ENCODE results near the gene YPEL1.
"Not testable (repeated sequence)": the region's sequence is repeated elsewhere in the genome, so short reads cannot be mapped to it uniquely, and the experiment has no call there.

YPEL1 gene

DNA sequence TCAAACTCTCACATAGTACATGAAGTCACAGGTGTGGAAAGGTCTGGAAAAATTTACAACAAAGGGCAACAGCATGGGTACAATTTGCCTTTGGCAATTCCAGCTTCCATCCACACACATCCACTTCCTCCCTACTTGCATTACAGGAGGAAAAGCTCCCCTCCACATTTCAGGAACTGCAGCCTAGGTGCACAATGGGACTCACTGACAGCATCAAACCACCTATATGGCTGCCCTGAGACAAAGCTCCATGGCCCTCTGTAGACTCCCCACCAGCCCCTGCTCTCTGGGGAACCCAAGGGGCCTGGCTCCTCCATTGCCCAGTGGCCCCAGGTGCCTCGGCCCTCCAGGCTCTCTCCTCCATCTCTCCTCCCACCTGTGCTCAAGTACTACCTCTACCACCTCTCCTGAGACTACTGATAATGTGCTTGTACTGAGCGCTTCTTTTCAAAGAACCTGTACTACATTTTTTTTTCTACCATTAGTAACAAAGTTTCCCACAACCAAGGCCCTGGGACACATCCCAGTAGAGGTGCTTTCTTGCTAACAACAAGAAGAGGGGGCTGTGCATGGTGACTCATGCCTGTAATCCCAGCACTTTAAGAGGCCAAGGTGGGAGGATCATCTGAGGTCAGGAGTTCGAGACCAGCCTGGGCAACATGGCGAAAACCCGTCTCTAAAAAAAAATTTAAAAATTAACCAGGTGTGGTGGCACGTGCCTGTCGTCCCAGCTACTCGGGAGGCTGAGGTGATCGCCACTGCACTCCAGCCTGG is 4.9 kb downstream of the YPEL1 start:
- DNase-seq (ENCODE audit: low read depth) = no peak
- TF ChIP-seq, protein P1, sequence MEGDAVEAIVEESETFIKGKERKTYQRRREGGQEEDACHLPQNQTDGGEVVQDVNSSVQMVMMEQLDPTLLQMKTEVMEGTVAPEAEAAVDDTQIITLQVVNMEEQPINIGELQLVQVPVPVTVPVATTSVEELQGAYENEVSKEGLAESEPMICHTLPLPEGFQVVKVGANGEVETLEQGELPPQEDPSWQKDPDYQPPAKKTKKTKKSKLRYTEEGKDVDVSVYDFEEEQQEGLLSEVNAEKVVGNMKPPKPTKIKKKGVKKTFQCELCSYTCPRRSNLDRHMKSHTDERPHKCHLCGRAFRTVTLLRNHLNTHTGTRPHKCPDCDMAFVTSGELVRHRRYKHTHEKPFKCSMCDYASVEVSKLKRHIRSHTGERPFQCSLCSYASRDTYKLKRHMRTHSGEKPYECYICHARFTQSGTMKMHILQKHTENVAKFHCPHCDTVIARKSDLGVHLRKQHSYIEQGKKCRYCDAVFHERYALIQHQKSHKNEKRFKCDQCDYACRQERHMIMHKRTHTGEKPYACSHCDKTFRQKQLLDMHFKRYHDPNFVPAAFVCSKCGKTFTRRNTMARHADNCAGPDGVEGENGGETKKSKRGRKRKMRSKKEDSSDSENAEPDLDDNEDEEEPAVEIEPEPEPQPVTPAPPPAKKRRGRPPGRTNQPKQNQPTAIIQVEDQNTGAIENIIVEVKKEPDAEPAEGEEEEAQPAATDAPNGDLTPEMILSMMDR (conservative IDR thresholded peaks at IDR 0.05; ENCODE audit: low read depth, low read length) = no peak
- no peak overlapping the region for H3K4me3 ChIP-seq (ENCODE audit: low read depth, low read length)

DNA sequence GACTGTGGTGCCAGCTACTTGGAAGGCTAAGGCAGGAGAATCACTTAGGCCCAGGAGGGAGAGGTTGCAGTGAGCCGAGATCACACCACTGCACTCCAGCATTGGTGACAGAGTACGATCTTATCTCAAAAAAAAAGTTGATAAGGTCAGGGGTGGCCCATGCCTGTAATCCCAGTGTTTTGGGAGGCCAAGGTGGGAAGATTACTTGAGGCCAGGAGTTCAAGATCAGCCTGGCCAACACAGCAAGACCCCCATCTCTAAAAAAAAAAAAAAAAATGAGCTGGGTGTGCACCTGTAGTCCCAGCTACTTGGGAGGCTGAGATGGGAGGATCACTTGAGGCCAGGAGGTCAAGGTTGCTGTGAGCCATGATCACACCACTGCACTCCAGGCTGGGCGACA is 6.4 kb downstream of the YPEL1 start:
- DNase-seq (ENCODE audit: low read depth); H3K4me3 ChIP-seq (ENCODE audit: low read depth, low read length): not testable (repeated sequence)

DNA sequence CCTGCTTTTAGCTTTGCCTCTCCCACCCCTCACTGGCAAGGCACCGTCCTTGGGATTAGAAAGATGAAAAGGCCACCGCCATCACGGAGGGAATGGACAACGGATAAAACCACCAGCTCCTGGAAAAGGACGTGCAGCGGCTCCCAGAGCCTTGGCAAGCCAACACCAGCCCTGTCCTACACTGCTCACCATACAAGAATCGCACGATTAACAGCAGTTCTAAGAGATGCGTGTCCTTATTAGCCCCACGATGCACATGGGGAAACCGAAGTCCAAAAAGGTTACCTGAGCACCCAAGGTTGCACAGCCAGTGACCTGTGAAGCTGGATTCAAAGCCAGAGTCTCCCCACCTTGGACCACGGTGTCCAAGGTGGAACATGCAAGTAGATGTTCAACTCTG is 7.3 kb downstream of the YPEL1 start:
- TF ChIP-seq, protein P1 (conservative IDR thresholded peaks at IDR 0.05; ENCODE audit: low read depth, low read length) = no peak
- DNase-seq (ENCODE audit: low read depth) = no peak
- H3K4me3 ChIP-seq (ENCODE audit: low read depth, low read length) = no peak overlapping the region

DNA sequence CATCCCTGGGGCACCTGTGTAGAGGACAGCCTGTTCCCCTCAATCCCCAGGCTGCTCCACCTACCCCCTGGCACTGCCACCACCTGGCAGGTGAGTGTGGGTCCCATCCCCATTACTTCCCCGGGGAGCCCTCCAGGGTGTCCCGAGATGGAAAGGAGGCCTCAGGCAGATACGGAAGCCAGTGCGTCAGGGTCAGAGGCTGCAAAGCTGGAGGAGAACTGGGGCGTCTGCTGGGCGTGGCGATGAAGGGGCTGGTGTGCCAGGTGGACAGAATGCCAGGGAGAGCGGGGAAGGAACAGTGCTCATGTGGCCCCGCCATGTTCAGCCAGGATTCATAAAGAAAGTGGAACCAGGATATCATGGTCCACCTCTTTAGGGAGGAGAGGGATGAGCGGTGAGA is 7.8 kb downstream of the YPEL1 start:
- no peak for DNase-seq (ENCODE audit: low read depth)
- TF ChIP-seq, protein P1 (conservative IDR thresholded peaks at IDR 0.05; ENCODE audit: low read depth, low read length) = no peak
- no peak overlapping the region for H3K4me3 ChIP-seq (ENCODE audit: low read depth, low read length)

DNA sequence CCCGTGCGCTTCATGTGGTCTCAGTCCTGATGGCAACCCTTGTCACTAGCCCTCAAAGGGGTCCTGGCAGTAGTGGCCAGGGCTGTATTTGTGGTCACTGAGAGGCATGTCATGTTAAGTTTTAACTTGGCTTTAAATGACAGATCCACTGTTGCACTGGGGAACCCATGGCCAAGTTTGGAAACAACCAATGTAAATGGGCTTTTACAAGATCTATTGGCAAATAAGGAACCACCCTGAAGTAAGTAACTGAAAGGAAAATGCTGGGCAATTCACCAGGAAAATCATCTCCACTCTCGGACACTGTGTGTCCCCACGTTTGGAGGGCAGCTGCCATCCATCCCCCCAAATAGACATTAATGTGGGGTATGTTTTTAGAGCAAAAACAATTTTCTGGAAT is 8.4 kb downstream of the YPEL1 start:
- no peak overlapping the region for H3K4me3 ChIP-seq (ENCODE audit: low read depth, low read length)
- DNase-seq (ENCODE audit: low read depth) = no peak
- TF ChIP-seq, protein P1 (conservative IDR thresholded peaks at IDR 0.05; ENCODE audit: low read depth, low read length) = no peak

DNA sequence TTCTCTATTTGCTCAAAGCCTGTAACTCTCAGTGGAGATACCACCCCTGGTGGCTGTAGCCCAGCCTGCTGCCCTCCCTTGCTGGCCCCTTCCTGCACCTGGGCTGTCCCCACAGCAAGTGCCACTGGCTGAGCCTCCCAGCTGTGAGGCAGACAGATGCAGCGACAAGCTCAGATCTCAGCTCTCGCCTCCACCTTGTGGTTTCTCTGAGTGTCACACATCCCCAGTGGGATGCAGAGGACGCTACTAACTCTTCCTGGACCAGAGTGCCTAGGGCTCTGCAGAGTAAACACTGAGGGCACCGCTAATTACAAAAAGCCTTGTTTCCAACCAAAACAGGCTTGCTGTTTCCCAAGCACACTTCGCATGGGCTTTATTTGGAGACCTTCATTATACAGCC is 8.9 kb downstream of the YPEL1 start:
- TF ChIP-seq, protein P1 (conservative IDR thresholded peaks at IDR 0.05; ENCODE audit: low read depth, low read length) = peak; percentile 53
- peak; percentile 32 for DNase-seq (ENCODE audit: low read depth)
- H3K4me3 ChIP-seq (ENCODE audit: low read depth, low read length) = no peak overlapping the region

DNA sequence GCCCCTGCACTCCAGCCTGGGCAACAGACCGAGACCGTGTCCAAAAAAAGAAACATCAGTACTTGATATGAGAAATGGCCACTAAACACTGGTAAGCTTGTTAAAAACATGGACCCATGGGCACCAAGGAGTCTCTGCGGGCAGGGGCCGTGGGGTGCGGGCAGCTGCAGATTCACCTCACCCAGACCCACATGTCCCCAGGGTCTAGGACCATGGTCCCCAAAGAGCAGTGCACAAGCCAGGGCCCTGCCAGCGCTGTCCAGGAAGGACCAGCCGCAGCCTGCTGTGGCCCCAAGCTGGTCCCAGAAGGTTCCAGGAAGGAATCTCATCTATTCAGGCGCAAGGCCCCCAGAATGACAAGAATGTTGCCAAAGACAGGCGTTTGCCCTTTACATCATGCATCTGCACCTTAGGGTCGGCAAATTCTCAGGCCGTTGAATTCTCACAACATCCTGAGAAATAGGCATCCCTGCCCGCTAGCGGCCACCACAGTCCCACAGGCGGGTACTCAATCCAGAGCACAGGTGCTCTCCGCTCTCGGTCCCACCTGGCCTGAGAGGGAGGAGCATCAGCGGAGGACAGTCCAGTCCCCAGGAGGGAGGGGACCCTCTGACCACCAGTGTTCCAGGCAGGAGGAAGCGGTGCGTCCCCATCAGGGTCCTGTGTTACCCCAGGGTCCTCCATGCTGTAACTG is 9.5 kb downstream of the YPEL1 start:
- TF ChIP-seq, protein P1 (conservative IDR thresholded peaks at IDR 0.05; ENCODE audit: low read depth, low read length) = no peak
- DNase-seq (ENCODE audit: low read depth) = no peak
- no peak overlapping the region for H3K4me3 ChIP-seq (ENCODE audit: low read depth, low read length)

DNA sequence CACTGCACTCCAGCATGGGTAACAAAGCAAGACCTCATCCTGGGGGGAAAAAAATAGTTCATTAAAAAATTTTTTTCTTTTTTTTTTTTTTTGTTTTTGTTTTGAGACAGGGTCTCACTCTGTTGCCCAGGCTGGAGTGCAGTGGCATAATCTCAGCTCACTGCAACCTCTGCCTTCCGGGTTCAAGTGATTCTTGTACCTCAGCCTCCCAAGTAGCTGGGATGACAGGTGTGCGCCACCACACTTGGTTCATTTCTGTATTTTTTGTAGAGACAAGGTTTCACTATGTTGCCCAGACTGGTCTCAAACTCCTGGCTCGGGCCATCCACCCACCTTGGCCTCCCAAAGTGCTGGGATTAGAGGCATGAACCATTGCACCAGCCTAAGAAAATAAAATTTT is 11.1 kb downstream of the YPEL1 start:
- not testable (repeated sequence) for H3K4me3 ChIP-seq (ENCODE audit: low read depth, low read length); DNase-seq (ENCODE audit: low read depth)

DNA sequence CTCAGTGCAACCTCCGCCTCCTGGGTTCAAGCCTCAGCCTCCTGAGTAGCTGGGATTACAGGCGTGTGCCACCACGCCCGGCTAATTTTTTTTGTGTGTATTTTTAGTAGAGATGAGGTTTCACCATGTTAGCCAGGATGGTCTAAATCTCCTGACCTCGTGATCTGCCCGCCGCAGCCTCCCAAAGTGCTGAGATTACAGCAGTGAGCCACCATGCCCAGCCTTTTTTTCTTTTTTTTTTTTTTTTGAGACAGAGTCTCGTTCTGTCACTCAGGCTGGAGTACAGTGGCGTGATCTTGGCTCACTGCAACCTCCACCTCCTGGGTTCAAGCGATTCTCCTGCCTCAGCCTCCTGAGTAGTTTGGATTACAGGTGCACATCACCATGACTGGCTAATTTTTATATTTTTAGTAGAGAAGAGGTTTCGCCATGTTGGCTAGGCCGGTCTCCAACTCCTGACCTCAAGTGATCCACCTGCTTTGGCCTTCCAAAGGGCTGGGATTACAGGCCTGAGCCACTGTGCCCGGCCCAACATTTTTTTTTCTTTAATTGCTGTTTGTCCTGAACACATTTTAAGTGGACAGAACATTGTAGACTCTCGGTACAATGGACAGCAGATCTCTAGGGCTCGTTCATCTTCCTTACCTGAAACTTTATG is 14.3 kb downstream of the YPEL1 start:
- DNase-seq (ENCODE audit: low read depth); H3K4me3 ChIP-seq (ENCODE audit: low read depth, low read length): not testable (repeated sequence)

DNA sequence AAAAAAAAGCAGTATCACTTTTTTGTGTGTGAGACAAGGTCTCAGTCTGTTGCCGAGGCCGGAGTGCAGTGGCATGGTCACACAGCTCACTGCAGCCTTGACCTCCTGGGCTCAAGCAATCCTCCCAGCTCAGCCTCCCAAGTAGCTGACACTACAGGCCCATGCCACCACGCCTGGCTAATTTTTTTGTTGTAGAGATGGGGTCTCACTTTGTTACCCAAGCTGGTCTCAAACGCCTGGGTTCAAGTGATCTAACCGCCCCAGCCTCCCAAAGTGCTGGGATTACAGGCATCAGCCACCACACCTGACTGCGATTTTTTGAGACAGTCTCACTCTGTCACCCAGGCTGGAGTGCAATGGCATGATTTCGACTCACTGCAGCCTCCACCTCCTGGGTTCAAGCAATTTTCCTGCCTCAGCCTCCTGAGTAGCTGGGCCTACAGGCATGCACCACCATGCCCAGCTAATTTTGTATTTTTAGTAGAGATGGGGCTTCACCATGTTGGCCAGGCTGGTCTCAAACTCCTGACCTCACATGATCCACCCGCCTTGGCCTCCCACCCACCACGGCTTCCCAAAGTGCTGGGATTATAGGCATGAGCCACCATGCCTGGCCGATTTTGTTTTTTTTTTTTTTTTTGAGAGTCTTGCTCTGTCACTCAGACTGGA is 15.3 kb downstream of the YPEL1 start:
- H3K4me3 ChIP-seq (ENCODE audit: low read depth, low read length); DNase-seq (ENCODE audit: low read depth): not testable (repeated sequence)

Measured in choroid plexus epithelial cell (primary cell).